Endometrial microvascular endothelial cells (primary cell): ENCODE measurements around the gene APPBP2. TPM values are rescaled to one million over a fixed set of nuclear protein-coding genes. Genes with fewer than 3 reads are reported as not detected.
"Not testable (repeated sequence)": the region's sequence is repeated elsewhere in the genome, so short reads cannot be mapped to it uniquely, and the experiment has no call there.

Experiments
- in situ Hi-C: cut with HindIII; loops from 2 replicates; pipeline ENCODE4 v1.10.0; 2017; ENCODE audit warnings: low sequenced_read_pairs, low pct_unique_long_range_greater_than_20kb; ENCODE audit errors: inconsistent ontology term
- total RNA-seq: library from RNA; depleted of rRNA; stranded (reverse); fragments of >200 nt; gene quantifications from one replicate; pipeline ENCODE4 v1.2.3, GENCODE V29; 2015; ENCODE audit errors: inconsistent ontology term

APPBP2 gene
- 44.1 TPM for total RNA-seq

GRCh38 chr17:60525685-60526514, at the start of gene APPBP2:
Gene APPBP2, minus strand, starts transcription at chr17:60526242. Its CDS starts 311 bp downstream, at chr17:60525931.
- in situ Hi-C loops: loop anchor here (10.0 kb wide), 1 partner anchor 51 kb away; no protein-coding TSS in a partner anchor

- in situ Hi-C loops: no loop called here
These were observed 47.4 kb upstream of the APPBP2 start for GRCh38 chr17:60573236-60574051.

- in situ Hi-C loops: no loop called here
These were observed 39.2 kb upstream of the APPBP2 start for GRCh38 chr17:60565233-60565632.

DNA sequence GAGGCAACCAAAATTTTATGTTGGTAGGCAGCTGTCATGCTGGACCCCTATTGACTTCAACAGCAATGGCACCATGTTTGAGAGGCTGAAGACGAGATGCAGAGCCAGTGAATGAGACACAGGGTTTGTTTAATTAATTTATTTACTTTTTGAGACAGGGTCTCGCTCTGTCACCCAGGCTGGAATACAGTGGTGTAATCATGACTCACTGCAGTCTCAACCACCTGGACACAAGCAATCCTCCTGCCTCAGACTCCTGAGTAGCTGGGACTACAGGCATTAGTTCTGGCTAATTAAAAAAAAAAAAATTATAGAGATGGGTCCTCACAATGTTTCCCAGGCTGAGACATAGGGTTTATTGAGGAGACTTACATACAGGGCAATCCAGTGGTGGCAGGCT, 37.7 kb upstream of the APPBP2 start:
- in situ Hi-C loops: no loop called here

DNA sequence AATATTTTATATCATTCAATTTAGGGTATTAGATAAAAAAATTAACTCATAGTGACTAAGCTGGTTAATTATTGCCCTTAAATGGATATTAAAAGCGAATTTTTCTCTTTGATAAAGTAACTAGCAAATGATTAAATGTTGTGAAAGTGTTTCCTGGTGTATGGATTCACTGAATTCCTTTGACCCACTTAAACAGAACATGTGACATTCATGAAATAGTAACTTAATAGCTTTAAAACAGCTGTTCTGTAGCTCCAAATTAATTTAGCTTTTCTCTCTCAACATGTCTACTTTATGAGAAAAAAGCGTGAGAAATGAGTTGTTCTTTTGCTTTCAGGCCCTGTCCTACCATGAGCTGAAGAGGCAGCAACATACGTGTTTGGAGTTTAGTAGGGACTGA, 36.4 kb upstream of the APPBP2 start:
- in situ Hi-C loops: no loop called here

DNA sequence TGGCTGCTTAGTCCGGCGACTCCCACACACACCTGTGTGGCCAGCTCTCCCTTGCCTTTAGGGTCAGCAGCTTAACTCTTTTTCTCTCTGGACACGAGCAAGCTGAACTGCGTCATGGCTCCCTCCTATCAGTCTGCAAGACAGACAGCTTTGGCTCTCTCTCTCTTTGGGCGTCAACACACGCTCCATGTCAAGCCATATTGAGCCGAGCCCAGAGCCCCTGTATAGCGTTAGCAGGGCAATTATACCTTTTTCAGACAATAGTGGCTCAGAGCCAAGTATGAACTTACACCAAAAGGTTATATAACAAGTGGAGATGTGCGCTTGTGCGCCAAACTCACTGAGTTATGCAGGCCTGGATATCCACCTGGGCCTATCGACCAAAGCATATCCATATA, 34.8 kb upstream of the APPBP2 start:
- in situ Hi-C loops: no loop called here

DNA sequence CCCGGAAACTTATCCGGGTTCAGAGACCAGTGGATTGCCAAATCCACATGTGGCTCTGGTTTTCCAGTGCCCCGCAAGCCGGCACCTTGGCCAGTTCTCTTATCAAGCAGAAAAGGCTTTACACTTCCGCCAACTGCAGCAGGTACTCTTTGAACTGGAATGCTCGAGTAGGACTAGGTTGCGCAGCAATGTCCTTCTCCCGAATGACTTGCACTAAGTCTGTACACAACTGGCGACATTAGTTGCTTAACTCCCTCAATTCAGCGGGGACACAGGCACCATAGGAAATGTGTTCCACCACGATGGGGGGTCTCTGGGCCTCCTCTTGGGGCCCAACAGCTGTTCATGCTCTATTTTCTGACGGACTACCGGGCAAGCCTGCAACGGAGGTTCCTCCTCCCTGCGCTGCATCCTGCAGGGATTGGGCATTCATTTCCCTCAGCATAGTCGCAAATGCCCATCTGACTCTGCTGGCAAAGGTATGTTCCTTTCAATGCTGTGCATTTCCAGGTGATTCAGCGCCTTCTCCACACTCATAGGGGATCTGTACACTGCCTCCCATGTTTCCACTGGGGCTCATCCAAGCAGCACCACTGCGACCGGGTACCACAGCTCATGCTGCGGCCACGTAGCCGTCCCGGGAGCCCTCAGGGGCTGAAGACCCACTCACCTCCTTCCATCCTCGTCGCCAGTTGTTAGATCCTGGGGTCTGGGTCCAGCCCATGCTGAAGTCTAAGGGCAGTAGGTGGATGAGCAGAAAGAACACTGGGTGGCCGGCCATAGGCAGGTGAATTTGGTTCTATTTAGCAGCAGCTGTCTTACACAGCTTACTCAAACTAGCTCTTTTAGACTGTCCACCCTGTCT, 34.2 kb upstream of the APPBP2 start:
- in situ Hi-C loops: no loop called here

DNA sequence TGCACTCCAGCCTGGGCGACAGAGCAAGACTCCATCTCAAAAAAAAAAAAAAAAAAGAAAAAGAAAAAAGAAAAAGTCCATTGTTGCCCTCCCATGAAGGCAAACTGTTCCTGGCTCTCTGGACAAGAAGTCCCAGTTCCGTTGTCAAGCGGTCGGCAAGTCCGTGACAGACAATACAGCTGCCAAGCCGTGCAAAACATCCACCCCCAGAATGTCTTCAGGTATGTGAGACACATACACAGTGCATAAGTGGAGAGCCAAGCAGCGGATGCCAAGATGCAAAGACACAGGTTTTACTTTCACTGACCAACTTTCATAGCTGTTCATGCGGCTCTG, 33.6 kb upstream of the APPBP2 start:
- in situ Hi-C loops: no loop called here

DNA sequence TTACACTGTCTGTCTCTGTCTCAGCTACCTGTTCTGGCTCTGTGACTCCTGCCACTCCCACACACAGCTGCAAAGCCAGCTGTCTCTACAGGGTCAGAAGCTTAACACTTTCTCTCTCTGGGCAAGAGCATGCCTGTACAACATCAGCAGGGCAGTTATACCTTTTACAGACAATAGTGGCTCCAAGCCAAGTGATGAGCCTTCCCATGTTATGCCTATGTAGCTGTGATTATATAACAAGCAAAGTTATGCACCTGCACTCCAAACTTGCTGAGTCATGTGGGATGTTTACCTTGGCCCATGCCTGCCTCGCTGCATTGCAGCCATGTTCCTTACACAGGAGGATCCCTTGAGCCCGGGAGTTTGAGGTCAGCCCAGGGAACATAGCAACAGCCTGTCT, 31.8 kb upstream of the APPBP2 start:
- in situ Hi-C loops: no loop called here

DNA sequence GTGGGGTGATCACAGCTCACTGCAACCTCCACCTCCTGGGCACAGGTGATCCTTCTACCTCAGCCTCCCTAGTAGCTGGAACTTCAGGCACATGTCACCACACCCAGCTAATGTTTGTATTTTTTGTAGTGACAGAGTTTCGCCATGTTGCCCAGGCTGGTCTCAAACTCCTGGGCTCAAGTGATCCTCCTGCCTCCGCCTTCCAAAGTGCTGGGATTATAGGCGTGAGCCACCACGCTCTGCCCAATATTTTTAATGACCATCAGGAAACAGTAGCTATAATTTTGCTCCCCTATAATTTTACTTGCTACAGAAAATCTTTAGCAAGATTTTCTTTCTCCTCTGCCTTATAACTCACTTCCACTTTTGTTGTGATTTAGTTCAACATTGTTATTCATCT, 29.7 kb upstream of the APPBP2 start:
- in situ Hi-C loops: no loop called here

GRCh38 chr17:60554377-60554788, 28.3 kb upstream of the APPBP2 start:
- in situ Hi-C loops: no loop called here

DNA sequence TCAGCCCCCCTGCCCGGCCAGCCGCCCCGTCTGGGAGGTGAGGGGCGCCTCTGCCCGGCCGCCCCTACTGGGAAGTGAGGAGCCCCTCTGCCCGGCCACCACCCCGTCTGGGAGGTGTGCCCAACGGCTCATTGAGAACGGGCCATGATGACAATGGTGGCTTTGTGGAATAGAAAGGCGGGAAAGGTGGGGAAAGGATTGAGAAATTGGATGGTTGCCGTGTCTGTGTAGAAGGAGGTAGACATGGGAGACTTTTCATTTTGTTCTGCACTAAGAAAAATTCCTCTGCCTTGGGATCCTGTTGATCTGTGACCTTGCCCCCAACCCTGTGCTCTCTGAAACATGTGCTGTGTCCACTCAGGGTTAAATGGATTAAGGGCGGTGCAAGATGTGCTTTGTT, 26.2 kb upstream of the APPBP2 start:
- in situ Hi-C loops: not testable (repeated sequence)

DNA sequence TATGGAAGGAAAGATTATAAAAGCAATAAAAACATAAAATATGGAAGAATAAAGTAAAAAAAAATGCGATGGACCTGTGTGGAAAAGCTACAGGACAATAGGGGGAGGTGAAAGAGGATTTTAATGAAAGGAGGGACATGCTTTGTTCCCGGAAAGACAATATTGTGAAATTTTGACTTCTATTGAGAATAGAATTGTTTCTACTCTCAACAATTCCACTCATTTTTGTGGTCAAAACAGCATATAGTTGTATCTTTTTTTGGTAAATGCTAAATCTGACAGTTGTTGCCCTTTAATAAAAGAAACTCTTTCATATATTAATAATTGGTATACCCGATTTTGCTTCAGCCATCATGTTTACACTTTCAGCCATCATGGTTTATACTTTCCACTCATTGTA, 22.9 kb upstream of the APPBP2 start:
- in situ Hi-C loops: no loop called here

DNA sequence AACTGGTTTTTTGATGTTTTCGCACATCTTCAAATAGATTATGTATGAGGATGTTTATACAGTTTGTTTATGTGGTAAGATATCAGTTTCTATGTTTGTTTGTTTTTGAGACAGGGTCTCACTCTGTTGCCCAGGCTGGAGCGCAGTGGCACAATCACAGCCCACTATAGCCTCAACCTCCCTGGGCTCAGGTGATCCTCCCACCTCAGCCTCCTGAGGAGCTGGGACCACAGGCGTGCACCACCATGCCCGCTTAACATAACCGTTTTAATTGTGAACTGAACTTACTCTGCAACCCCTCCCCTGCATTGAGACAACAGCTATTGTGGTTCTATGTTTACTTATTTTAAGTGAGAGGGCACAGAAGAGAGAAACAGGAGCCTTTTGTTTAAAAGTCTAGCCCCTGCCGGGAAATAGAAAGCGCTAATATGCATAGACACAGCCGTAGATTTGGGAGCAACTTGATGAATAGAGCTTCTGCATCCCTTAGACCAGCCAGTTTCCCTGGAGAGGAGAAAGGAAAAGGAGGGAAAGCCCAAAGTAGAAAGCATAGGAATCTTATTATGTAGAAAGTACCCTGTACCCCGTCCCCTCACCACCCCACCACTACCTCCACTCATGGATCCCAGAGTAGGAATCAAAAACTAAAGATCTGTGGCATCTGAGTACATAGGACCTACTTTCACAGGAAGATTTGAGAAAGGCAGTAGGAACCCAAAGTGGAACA, 19.6 kb upstream of the APPBP2 start:
- in situ Hi-C loops: no loop called here

DNA sequence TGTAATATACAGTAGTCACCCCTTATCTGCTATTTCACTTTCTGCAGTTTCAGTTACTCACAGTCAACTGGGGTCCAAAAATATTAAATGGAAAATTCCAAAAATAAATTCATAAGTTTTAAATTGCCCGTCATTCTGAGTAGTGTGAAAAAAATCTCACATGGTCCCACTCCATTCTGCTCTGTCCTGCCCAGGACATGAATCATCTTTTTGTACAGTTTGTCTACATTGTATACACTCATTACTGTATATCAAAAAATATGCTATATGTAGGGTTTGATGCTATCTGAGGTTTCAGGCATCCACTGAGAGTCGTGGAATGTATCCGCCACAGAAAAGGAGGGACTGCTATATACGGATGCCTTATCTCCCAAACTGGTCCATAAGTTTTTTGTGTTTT, 16.0 kb upstream of the APPBP2 start:
- in situ Hi-C loops: no loop called here

- in situ Hi-C loops: no loop called here
These were observed 14.4 kb upstream of the APPBP2 start for GRCh38 chr17:60540460-60540859.

GRCh38 chr17:60539807-60540206, 13.8 kb upstream of the APPBP2 start:
- in situ Hi-C loops: no loop called here

- in situ Hi-C loops: no loop called here
These were observed 12.7 kb upstream of the APPBP2 start for GRCh38 chr17:60538726-60539125.
